ENCODE results near the gene SLC44A2.
A peak's percentile ranks its signal among the peaks of the same experiment; 100 is the strongest.

The SLC44A2 gene

DNA sequence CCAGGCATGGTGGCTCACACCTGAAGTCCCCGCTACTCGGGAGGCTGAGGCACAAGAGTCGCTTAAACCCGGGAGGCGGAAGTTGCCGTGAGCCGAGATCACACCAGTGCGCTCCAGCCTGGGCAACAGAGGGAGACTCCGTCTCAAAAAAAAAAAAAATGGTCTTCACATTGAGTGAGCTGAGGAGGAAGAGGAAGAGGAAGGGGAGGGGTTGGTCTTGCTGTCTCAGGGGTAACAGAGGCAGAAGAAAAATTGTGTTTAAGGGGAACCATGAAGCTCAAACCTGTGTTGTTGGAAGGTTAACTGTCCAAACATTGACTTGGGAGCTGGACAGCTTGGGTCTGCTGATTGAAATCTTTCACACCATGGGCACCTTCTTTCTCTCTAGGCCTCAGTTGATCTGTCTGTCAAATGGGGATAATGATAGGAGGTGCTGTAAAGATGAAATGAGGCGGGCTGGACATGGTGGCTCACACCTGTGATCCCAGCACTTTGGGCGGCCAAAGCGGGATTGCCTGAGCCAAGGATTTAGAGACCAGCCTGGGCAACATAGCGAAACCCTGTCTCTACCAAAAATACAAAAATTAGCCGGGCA lies 9.8 kb upstream of the SLC44A2 start:
- no peak for DNase-seq (ENCODE audit: low spot score)

DNA sequence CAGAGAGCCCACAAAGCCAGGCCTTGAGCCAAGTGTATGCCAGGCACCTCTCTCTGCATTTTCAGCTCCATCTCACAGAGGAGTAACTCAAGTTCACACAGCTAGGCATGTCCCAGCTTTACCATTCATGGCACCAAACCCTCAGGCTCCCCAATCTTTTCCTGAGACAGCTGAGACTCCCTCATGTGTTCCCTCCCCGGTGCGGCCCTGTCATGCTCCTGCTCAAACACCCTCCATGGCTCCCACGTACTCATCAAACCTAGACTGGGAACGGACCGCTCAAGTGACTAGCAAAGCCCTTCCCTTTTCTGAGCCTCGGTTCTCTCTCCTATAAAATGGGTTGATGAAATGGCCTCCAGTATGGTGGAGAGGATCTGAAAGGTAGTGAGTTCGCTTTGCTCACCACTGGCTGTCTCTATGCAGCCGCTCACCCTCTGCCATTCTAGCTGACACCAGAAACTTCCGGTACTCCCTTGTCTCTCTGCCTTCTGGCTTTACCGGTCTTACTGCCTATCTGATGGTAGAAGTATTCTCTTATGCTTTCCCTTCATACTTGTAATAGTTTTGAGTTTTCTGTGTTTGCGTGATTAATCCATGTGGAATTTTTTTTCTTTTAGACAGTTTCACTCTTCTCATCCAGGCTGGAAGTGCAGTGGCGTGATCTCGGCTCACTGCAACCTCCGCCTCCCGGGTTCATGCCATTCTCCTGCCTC lies 7.8 kb upstream of the SLC44A2 start:
- DNase-seq (ENCODE audit: low spot score), result no peak

DNA sequence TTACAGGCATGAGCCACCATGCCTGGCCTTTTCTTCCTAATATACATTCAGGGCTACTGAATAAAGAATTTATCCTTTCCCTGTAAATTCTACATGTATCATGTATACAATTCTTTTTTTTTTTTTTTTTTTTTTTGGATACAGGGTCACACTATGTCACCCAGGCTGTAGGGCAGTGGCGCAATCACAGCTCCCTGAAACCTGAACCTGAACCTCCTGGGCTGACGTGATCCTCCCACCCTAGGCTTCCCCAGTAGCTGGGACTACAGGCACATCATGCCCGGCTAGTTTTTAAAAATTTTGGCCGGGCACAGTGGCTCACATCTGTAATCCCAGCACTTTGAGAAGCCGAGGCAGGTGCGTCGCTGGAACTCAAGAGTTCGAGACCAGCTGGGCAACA lies 6.5 kb upstream of the SLC44A2 start:
- no peak for DNase-seq (ENCODE audit: low spot score)

DNA sequence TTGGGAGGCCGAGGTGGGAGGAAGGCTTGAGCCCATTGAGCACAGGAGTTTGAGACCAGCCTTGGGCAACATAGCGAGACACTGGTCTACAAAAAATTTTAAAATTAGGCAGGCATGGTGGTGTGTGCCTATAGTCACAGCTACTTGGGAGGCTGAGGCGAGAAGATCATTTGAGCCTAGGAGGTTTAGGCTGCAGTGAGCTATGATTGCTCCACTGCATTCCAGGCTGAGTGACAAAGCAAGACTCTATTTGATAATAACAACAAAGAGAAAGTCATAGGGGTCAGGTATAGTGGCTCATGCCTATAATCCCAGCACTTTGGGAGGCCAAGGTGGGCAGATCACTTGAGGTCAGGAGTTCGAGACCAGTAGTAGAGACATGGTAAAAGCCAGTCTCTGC lies 4.6 kb upstream of the SLC44A2 start:
- no peak for DNase-seq (ENCODE audit: low spot score)

DNA sequence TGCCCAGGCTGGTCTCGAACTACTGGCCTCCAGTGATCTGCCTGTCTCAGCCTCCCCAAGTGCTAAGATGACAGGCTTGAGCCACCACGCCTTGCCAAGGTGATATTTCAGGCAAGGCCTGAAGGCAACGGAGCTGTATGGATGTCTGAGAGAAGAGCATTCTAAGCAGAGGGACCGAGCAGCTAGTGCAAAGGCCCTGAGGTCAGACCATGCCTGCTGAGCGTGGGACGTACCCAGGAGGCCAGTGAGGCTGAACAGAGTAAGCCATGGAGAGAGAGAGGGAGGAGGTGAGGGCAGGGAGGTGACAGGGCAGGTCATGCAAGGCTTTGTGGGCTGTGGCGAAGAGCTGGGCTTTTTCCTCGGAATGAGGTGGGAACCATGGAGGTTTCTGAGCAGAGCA lies 3.4 kb upstream of the SLC44A2 start:
- no peak for DNase-seq (ENCODE audit: low spot score)

DNA sequence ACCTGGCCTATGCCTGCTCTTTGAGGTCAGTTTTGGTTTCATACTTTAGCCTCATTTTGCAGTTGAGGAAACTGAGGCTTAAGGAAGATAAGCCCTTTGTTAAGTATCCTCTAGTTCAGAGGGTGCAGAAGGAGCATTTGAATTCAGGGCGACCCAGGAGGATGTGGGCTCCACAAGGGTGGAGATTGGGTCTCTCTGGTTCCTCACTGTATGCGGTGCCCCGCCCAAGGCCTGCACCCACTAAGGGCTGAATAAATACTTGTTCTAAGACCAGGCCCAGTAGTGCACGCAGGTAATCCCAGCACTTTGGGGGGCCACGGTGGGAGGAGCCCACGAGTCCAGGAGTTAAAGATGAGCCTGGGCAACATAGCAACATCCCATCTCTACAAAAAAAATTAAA lies 768 bp upstream of the SLC44A2 start:
- no peak for DNase-seq (ENCODE audit: low spot score)

DNA sequence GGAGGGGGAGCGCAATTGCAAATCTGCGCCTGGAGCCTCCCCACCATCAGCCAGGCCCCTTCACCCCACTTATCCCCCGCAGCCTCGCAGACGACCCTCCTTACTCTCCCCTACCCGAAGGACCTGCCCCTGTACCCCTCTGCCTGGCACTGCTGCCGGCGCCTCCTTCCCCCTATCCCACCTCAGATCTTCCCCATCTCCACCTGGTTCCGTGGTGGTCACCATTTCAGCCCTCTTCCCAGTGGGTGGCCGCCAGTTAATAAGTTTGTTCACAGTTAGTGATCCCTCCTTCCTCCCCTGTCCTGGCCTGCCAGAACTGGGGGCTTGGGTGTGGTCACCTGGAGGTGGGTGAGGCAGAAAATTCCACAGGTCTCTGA lies 397 bp downstream of the SLC44A2 start:
- DNase-seq (ENCODE audit: low spot score), result no peak

DNA sequence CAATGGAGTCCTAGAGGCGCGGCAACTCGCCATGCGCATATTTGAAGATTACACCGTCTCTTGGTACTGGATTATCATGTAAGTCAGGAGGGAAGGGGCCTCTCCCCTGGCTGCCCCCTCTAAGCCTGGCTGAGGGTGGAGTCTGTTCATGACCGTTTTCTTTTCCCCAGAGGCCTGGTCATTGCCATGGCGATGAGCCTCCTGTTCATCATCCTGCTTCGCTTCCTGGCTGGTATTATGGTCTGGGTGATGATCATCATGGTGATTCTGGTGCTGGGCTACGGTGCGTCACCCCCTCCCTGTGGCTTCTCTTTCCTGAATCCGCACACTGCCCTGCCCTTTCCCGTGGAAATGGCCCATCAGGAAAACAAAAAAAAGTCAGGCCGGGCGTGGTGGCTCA lies 6.5 kb downstream of the SLC44A2 start:
- DNase-seq (ENCODE audit: low spot score), result no peak

DNA sequence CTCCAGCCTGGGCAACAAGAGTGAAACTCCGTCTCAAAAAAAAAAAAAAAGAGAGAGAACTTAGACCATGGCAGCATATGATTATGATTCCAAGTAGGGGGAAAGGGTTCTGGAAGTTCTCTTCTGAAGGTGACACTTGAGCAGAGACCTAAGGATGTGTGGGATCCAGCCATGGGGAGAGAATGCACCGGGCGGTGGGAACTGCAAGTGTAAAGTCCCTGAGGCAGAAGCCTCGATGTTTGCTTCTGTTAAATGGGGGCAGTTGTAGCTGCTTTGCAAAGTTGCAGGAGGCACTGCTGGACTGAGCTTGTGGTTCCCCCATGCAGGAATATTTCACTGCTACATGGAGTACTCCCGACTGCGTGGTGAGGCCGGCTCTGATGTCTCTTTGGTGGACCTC lies 9.1 kb downstream of the SLC44A2 start:
- no peak for DNase-seq (ENCODE audit: low spot score)

DNA sequence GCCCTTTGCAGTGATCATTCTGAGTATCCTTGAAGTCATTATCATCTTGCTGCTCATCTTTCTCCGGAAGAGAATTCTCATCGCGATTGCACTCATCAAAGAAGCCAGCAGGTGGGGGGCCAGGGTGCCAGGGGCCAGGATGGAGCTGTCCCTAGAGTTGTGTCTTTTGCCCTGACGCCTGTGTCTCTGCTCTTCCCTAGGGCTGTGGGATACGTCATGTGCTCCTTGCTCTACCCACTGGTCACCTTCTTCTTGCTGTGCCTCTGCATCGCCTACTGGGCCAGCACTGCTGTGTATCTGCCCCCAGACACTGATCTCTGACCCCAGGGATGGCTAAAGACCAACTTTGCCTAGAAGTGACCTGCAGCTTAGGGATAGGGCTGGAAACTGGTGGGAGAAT lies 9.6 kb downstream of the SLC44A2 start:
- no peak for DNase-seq (ENCODE audit: low spot score)

DNA sequence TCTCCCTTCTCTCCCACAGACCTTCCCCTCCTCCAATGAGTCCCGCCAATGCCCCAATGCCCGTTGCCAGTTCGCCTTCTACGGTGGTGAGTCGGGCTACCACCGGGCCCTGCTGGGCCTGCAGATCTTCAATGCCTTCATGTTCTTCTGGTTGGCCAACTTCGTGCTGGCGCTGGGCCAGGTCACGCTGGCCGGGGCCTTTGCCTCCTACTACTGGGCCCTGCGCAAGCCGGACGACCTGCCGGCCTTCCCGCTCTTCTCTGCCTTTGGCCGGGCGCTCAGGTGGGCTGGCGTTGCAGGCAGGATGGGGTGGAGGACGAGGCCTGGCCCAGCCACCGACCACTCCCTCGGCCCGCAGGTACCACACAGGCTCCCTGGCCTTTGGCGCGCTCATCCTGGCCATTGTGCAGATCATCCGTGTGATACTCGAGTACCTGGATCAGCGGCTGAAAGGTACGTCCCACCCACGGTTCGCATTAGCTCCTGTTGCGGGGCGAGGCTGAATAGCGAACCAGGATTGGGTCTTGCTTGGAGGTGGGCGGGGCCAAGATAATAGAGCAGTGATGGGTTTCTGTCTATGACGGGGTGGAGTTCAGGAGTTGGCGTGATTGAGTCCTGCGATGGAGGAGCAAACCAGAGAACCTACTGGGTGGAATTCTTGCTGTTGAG lies 11.1 kb downstream of the SLC44A2 start:
- DNase-seq (ENCODE audit: low spot score), result no peak

DNA sequence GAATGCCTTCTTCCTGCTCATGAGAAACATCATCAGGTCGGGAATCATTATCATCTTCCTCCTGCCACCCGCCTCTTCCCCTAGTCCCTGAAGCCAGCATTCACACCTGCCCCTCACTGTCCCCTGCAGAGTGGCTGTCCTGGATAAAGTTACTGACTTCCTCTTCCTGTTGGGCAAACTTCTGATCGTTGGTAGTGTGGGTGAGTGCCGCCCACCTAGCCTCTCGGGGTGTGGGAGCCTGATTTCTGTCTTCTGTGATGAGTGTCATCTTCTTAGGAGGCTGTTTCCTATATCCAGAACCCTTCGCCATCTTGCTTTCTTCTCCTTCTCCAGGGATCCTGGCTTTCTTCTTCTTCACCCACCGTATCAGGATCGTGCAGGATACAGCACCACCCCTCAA lies 12.5 kb downstream of the SLC44A2 start:
- DNase-seq (ENCODE audit: low spot score), result no peak

DNA sequence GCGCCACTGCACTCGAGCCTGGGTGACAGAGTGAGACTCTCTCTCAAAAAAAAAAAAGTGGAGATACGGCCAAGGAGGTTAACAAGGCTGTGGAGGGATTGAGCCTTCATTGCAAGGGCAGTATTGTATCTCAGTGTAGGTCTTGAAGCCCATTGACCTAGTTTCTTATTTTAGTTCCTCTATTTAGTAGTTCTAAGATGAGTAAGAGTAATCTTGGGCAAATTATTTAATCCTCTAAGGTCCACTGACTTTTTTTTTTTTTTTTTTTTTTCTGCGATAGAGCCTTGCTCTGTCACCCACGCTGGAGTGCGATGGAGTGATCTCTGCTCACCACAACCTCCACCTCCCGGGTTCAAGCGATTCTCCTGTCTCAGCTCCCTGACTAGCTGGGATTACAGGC lies 14.5 kb downstream of the SLC44A2 start:
- no peak for DNase-seq (ENCODE audit: low spot score)

DNA sequence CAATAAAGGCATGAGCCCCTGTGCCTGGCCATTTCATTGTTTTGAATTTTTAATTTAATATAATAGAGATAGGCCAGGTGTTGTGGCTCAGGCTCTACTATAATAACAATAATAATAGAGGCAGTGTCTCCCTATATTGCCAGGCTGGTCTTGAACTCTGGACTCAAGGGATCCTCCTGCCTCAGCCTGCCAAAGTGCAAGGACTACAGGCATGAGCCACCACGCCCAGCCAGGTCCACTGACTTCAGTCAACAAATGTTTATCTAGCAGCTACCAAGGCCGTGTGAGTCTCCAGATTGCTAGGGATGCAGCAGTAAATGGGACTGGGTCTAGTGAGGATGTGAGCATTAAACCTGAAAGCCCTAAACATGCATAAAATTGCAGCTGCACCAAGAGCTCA lies 15.0 kb downstream of the SLC44A2 start:
- no peak for DNase-seq (ENCODE audit: low spot score)

DNA sequence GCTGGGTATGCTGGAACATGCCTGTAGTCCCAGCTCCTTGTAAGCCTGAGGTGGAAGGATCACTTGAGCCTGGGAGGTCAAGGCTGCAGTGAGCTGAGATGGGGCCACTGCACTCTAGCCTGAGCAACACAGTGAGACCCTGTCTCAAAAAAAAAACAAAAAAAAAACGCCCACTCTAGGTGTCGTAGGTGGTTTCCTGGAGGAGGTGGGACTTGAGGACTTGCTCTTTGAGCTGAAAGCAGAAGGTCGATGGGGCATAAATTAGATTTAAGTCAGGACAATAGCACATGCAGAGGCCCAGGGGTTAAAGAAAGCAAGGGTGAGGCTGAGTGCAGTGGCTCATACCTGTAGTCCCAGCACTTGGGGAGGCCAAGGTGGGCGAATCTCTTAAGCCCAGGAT lies 15.9 kb downstream of the SLC44A2 start:
- DNase-seq (ENCODE audit: low spot score), result no peak

DNA sequence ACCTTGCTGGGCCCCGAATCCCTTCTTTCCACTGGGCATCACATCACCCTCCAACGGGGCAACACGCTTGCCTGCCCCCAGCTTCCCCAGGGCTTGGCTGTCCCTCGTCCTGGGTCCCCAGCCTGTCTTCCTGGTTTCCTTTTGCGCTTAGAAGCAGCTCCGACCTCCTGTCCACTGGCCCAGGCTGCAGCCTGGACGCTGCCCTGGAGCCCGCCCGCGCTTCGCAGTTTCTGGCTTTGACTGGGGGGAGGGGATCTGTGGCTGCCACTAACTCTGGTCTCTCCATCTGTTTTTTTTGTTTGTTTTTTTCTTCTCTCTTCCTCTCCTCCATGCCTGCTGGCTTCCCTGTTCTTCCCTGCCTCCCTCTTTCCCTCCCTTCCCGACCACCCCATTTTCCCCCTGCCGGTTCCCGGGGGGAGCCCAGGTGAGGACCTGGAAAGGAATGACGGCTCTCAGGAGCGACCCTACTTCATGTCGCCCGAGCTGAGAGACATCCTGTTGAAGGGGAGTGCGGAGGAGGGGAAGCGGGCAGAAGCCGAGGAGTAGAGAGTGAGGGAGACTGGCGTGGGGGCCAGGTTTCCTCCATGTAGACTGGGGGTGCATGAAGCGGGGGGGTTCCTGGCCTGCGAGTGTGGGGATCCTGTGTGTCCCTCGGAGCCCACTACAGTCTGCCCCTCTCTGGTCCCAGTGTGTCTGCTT lies 17.3 kb downstream of the SLC44A2 start:
- no peak for DNase-seq (ENCODE audit: low spot score)

DNA sequence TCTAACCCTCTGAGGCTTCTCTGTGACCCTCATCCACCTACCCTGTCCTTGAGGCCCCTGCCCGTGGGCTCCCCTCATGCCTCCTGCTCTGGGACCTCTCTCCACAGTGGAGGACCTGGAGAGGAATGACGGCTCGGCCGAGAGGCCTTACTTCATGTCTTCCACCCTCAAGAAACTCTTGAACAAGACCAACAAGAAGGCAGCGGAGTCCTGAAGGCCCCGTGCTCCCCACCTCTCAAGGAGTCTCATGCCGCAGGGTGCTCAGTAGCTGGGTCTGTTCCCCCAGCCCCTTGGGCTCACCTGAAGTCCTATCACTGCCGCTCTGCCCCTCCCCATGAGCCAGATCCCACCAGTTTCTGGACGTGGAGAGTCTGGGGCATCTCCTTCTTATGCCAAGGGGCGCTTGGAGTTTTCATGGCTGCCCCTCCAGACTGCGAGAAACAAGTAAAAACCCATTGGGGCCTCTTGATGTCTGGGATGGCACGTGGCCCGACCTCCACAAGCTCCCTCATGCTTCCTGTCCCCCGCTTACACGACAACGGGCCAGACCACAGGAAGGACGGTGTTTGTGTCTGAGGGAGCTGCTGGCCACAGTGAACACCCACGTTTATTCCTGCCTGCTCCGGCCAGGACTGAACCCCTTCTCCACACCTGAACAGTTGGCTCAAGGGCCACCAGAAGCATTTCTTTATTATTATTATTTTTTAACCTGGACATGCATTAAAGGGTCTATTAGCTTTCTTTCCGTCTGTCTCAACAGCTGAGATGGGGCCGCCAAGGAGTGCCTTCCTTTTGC lies 18.0 kb downstream of the SLC44A2 start:
- DNase-seq (ENCODE audit: low spot score), result no peak

DNA sequence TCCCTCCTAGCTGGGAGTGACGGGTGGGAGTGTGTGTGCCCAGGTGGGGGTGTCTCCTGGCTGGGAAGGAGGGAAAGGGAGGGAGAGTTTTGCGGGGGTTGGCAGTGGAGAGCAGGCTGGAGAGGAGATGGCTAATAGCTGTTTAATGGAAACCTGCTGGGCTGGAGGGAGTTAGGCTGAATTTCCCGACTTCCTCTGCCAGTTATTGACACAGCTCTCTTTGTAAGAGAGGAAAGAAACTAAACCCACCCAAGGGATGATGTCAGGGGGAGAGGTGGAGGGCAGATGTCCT lies 18.6 kb downstream of the SLC44A2 start:
- DNase-seq (ENCODE audit: low spot score), result no peak

DNA sequence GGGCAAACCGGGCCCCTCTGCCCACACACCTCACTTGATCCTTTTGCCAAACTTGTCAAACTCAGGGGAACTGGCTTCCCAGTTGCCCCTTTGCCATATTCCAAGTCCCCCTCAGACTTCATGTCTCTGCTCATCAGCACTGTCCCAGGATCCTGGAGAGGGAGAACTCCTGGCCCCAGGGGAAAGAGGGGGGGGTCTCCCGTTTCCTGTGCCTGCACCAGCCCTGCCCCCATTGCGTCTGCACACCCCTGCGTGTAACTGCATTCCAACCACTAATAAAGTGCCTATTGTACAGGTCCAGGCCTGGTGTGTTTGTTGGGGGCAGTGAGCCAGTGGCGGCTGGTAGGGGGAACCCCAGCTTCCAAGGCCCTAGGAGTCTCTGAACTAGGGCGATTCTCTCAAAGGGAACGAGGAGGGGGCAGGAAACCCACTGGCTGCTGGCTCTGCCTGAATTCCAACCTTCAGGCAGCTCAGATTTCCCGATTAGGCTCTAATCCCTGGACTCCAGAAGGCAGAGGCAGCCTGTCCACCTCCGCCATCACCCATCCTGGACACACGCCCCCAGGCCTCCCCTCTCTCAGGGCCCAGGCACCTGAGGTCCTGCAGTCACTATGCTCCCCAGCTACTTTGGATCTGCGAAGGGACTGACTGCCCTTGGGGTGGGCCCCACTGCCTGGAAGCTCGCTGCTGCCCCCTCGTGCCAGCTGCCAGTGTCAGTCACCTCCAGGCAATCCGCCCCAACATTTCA lies 19.1 kb downstream of the SLC44A2 start:
- DNase-seq (ENCODE audit: low spot score), result peak; percentile 79

DNA sequence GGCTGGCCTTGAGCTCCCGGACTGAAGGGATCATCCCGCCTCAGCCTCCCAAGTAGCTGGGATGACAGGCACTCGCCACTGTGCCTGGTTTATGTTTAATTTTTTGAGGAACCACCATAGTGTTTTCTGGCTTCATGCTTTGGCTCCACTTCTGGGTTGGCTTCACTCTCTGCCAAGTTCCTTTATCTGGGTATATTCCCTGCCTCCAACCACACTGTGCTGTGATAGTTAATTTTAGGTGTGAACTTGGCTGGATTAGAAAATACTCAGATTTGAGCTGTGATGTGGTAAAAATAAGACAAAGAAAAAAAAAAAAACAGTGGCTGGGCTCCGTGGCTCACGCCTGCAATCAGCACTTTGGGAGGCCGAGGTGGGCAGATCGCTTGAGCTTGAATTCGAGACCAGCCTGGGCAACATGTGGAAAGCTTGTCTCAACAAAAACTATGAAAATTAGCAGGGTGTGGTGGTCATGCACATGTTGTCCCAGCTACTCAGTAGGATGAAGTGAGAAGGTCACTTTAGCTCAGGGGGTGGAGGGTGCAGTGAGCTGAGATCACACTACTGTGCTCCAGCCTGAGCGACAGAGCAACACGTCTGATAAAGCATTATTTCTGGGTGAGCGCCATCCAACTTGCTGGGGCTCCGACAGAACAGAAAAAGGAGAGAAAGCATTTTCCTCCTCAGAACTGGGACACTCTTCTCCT lies 21.3 kb downstream of the SLC44A2 start:
- no peak for DNase-seq (ENCODE audit: low spot score)

DNA sequence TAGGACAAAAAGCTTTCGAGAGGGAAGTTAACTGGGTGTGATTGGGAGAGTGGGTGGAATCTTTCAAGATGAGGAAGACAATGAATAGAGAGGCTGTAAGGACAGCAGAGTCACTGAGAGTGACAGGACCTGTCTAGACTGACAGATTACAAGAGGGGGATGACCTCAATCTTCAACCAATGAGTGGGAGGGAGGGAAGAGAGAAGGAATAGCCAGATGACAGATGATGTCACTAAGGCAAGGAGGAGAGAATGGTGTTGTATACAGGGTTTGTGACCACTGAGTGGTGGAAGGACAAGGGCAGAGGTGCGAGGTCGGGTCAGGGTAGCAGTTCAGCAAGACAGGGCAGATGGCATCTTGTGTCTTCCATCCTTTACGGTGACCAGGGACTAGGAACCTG lies 23.0 kb downstream of the SLC44A2 start:
- DNase-seq (ENCODE audit: low spot score), result no peak
